NCI-H510A treated with DMSO at 0.1 percent for 48 hours (cell line): ENCODE measurements around the gene GPR137.
"Not testable (repeated sequence)": the region's sequence is repeated elsewhere in the genome, so short reads cannot be mapped to it uniquely, and the experiment has no call there.

Source experiments
- DNase-seq: peaks from one replicate; lab custom pipeline; 2025; lab: John Stamatoyannopoulos, UW

The GPR137 gene, protein sequence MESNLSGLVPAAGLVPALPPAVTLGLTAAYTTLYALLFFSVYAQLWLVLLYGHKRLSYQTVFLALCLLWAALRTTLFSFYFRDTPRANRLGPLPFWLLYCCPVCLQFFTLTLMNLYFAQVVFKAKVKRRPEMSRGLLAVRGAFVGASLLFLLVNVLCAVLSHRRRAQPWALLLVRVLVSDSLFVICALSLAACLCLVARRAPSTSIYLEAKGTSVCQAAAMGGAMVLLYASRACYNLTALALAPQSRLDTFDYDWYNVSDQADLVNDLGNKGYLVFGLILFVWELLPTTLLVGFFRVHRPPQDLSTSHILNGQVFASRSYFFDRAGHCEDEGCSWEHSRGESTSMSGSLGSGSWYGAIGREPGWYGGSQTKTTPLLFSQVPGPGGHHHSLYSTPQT

DNA sequence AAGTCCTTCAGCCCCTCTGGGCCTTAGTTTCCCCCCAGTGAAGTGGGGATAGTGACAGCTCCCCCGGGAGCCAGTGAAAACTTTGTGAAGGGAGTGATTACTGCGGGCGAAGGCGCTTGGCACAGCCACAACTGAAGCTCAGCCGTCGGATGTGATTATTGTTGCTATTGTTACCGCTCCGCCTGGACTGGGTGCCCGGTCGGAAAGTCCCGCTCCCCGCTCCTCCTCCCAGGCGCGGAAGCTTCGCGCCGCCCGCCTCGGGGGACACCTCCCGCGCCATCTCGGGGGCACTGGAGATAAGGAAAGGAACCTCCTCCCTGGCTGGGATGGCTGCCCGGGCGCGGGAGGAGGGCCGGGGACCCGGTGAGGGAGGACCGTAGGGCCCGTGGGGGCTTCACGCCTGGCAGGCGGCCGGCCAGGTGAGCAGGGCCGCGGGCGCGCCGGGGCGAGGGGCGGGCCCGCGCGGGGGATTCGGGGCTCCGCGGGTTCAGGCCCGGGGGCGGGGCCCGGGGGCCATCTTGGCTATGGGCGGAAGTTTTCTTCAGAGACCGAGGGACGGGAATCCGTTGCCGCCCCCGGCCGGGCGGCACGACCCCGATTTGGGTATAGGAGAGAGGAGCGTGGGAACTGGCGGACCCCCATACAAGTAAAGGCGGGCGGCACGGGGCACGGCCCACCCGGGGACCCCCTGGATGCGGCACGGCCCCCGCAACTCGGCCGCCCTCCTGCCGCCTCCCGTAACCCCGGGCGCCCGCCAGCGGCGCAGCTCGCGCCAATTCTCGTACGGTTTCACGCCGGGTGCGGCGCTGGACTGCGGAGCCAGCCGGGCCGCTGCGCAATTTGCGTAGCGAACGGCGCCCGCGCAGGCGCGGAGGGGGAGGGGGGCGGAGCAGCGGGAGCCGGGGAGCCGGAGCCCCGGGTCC lies at the start of gene GPR137:
GPR137 (plus strand) TSS at position 887 of the 923 bp plus-strand sequence. CDS start 677 bp downstream, outside the sequence.
- peak; percentile 72 for DNase-seq

DNA sequence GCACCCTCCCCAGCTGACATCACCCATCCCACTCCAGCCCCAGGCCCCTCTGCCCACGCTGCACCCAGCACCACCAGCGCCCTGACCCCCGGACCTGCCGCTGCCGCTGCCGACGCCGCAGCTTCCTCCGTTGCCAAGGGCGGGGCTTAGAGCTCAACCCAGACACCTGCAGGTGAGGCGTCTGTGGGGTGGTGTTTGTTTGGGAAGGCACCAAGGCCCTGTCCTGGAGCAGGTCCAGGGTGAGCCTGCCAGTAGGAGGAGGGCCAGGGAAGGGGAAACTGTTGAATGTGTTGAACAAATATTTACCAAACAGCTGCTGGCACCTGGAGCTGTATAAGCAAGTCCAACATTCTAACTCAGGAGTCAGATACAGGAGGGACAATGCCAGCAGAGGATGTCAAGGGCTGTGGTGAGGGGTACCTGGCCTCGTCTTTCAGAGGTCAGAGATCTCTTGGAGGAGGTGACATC lies 48.1 kb upstream of the GPR137 start:
- peak; percentile 95 for DNase-seq

DNA sequence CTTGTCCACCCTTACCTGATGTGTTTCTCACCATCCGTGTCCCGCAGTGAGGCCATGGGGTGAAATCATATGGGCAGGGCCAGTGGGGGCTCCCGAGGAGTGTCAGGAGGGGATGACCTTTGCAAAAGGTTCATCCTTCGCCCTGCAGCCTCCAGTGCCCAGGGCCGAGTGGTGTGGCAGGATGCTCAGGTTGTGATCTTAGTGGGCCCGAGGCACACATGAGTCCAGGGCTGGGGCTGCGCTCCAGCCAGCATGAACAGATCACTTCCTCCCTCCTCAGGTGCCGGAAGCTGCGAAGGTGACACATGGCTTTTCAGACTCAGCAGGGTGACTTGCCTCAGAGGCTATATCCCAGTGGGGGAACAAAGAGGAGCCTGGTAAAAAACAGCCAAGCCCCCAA lies 47.6 kb upstream of the GPR137 start:
- peak; percentile 28 for DNase-seq

DNA sequence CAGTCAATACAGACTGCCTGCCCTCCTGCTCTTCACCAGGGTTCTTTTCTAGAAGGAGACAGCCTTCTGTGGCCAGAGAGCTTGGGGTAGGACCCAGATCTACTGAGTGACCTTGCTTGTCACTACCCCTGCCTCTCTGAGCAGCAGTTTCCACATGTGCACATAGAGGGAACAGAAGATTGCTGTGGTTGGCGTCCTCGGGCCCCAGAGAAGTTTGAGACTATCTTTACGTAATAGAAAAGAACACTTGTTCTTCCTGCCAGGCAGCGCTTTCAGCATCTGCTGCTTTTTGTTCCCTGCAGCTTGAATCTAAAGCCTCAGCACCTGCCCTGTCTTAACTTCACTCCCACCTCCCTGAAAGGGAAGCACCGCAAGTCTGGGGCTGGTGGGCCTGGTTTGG lies 46.6 kb upstream of the GPR137 start:
- DNase-seq = no peak

DNA sequence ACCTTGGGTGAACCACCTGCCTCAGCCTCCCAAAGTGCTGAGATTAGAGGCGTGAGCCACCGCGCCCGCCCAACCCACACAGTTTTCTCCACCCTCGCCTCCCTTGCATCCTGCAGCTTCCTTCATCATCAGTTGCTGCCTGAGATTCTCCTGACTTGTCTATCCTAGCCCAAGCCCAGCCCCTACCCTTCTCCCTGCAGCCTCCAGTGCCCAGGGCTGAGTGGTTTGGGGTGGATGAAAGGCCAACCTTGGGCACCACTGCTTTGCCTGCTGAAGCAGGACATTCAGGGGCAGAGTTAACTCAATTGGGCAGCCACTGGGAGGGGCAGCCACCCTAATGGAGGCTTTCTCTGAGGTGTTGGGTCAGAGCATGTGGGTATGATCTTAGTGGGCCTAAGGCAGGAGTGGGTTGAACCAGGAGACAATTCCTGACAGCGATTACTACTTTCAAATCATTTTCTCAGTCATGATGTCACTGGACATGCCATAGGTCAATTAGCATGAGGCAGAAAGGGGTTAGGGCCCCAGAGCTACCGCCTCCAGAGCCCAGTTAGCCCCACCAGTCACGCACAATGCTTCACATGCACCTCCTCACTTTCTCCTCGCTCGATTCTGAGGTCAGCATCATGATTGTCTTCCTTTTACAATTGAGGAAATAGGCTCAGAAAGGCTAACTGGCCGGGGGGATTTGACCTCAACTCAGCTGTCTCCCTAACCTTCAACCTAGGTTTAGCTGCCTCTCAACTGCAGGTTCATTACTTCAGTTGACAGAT lies 45.8 kb upstream of the GPR137 start:
- no peak for DNase-seq

DNA sequence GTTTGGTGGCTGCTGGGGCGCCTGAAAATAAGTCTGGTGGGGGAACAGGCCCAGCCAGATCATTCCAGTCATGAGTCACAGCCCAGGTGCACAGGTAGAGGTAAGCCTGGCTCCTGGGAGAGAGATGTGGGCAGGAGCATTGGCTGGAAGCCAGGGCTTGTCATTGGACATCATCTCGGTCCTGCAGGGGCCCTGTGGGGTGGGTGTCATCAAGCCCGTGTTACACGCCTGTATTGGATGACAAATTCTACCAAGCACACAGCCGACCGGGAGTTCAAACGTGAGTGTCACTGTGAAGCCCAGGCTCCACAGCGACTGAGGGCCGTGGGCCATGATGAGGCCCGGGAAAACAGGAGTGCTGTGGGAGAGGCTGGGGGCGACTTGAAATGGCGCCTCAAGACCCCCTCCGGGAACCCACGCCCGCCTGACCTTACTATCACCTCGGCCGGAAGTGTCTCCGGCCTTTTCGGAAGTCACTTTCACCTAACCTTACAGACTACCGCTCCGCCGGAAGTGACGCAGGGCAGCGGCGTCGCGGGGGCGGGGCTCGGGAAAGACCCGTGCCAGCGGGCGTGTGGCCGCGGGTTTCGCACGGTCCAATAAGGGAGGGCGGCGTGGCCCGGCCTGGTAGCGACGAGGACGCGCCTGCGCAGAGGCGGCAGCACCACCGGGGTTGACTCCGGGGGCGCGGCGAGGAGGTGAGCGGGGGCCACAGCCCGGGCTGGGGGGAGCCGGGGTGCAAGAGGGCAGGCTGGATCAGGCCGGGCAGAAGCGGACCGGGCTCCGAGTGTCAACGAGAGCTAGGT lies 45.0 kb upstream of the GPR137 start, which contains the start of gene FKBP2:
FKBP2 (plus strand) TSS at position 661 of the 806 bp plus-strand sequence. CDS start 1,293 bp downstream, outside the sequence.
- DNase-seq = peak; percentile 91

DNA sequence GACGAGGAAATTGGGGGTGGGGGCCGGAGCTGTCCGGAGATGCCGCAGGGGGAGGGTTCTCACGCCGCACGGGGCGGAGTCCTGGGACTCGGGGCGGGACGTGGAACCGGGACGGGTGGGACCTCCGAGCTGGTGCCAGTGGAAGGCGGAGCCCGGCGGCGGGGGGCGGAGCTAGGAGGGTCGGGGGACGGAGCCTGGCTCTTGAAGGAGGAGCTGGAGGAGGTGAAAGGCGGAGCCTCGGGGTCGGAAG lies 44.5 kb upstream of the GPR137 start:
- DNase-seq = no peak

DNA sequence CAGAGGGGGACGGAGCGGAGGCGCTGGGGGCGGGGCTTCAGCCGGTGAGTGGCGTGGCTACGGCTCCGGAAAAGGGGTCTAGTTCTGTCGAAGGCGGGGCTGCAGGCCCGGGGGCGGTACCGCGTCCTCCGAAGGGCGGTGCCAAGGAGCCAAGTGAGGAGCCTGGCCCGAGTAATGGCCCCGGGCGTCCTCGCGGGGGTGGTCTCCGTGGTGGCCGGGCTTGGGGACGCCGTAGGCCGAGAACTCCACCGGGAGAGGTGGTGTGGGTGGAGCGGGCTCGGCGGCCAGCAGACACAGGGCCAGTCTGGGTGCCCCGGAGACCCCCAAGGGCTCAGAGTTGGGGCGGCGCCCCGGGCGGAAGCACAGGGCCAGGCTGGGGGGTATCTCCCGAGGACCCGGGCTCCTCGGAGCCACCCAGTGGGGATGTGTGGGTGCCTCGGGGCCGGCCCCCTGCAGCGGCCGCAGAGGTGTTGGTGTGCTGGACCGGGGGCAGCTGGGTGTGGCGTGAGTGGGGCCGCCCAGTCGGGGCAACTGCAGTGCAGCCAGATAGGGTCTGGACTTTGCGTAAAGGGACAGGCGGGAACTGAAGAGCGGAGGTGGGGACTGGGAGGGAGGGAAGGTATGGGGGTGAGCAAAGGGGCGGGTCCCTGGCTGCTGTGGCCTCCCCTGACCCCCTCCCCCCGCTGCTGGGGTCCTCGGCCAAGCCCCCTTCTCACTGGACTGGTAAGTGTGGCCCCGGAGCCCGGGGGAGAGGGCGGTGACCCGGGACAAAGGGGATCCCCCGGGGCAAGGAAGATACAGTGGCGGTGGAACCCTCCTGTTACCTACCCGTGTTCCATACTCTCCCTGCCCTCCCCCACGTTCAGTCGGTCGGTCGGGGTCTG lies 43.9 kb upstream of the GPR137 start:
- DNase-seq = peak; percentile 97

DNA sequence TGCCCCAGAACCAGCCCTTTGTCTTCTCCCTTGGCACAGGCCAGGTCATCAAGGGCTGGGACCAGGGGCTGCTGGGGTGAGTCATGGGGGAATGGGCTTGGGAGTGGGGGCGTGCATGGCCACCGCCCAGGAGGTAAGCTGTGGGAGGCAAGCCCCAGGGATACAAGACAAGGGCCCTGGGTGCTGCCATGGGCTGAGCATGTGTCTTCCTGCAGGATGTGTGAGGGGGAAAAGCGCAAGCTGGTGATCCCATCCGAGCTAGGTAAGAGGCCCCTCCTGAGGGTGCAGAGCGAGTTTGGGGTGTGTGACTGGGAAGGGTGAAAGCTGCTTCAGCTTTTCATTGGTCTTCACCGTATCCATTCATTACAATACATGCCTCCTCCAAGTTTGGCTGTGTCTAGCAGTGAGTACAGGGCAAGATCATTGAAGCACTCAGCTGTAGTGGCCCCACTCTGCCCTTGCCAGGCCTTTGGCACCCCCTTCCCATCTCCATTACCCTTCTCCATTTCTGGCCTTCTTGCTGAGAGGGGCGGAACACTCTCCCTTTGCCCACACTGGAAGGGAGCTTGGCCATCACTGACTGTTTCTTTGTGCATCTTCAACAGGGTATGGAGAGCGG lies 42.3 kb upstream of the GPR137 start:
- no peak for DNase-seq

DNA sequence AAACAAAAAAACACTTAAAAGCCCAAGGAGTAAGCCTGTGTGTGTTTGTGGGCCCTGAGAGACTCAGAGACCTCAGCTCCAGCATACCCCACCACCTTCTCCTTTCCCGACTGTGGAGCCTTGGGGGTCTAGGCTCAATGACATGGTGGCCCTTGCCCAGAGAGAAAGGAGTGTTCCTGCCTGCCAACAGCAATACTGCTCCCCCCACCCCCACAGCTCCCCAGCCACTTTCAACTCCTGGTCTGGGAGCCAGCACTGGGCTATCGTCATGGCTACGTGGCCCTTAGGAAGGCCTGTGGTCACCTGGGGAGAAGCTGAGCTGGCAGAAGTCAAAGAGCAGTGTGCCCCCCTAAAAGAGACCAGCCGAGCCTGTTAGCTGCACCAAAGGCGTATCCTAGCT lies 41.5 kb upstream of the GPR137 start:
- no peak for DNase-seq

DNA sequence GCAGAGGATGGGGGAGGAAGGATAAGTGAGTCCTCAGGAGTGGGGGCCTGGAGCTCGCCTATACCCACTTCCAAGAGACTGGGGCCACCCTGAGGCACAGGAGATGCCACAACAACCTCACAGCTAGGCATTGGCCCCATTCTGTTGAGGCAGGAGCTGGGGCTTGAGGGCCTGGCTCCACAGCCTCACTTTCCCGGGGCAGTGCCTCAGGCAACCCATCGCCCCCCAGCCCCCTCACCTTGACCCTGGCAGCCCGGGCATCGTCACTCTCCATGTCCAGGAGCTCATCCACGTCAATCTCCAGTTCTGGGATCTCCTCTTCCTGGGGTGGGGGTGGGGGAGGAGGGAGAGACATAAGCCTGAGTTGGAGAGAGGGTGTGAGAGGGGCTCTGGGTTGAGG lies 40.7 kb upstream of the GPR137 start:
- no peak for DNase-seq

DNA sequence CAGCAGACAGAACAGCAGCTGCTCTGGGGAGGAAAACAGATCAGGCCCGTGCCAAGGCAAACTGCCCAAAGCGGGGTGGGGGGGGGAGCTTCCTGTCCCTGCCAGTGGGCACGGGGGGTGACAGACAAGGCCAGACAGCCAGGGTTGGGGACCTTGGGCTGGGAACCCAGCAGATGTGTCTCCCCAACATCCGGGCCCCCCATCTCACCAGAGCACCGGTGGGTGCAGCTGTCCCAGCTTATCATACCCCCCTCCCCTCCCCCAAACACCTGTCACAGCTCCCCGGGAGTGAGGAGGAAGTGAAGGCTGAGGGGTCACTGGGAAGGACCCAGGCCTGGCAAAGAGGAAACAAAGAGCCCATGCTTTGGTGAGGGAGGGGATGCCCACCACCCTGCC lies 40.2 kb upstream of the GPR137 start:
- DNase-seq = no peak

DNA sequence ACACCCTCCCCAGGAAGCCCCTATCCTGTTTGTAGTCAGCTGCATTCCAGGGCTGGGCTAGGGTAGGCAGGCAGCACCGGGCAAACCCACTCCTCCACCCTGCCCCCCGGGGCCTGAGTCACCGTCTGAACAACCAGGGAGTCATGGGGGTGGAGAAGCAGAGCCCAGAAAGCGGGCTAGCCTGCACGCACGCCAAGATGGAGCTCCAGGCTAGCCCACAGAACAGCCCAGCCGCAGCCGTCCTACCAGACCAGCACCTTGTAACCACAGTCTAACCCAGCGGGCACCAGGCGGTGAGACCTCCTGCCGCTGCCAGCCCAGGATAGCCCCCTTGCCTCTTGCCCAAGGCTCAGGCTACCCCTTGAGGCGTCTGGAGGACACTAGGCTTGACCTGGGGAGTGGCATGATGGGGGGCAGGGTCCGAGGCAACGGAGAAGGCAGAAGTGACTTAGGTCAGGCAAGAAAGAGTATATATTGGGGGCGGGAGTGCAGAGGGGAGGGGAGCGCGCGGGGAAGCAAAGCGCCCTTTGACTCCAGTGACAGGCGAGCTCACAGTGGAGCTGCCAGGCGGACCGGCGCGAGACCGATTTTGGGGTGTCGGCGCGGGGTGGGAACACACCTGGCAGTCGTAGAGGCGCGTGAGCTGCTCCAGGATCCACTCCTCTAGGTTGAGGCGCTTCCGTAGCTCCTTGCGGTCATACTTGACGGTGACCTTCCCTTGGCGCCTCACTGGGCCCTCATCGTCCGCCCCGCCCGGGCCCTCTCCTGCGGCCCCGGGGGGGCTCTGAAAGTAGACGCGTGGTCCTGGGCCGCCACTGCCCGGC lies 39.6 kb upstream of the GPR137 start:
- no peak for DNase-seq

DNA sequence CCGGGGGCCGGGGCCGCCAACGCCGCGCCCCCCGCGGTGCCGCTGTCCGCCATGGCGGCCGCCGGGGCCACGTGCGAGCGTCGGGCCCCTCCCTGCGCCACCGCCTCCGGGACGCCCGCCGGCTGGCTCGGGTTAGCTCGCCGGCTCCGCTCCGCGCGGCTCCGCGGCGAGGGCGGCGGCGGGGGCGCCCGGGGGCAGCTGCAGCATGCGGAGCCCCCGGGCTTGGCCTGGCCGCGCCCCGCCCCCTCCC lies 39.1 kb upstream of the GPR137 start:
- not testable (repeated sequence) for DNase-seq

DNA sequence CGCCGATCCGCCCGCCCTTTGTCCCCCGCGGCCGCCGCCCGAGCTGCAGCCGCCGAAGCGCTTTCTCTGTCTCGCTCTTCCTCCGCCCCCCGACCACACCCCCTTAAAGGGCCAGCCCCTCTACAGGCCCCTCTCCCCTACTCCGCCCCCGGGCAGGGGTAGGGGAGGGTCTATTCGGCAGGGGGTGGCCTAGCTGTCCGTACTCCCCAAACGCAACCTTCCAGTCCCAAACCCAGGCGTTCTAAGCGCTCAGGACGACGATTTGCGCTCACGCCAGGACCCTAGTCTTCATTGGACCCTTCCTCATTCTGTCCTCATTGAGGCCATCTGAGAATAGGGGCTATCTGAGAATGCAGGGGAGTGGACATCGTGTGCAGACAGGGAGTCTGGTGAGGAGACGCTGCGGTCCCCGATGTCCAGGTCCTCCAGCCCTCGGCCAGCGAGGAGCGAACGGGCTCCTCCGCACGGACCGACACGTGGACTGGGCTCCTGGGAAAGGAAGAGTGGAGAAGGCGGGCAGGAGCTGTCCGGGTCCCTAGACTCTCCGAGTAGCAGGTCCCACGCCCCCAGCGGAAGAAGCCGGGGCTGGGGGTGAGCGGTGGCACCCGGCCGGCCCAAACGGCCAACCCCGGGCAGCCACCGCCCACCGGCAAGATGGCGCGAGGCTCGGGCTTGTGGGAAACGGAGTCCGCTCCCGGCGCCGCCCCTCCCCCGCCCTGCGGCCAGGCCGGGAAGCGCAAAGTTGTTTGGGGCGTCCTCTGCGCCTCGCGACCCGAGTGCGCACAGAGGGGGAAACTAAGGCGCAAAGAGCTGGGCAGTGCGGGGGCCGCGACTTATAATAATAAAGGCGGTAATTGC lies 38.5 kb upstream of the GPR137 start, which contains the start of gene PPP1R14B:
PPP1R14B (minus strand) TSS at position 73 of the 858 bp plus-strand sequence. CDS start 270 bp downstream, outside the sequence.
- DNase-seq = peak; percentile 86

DNA sequence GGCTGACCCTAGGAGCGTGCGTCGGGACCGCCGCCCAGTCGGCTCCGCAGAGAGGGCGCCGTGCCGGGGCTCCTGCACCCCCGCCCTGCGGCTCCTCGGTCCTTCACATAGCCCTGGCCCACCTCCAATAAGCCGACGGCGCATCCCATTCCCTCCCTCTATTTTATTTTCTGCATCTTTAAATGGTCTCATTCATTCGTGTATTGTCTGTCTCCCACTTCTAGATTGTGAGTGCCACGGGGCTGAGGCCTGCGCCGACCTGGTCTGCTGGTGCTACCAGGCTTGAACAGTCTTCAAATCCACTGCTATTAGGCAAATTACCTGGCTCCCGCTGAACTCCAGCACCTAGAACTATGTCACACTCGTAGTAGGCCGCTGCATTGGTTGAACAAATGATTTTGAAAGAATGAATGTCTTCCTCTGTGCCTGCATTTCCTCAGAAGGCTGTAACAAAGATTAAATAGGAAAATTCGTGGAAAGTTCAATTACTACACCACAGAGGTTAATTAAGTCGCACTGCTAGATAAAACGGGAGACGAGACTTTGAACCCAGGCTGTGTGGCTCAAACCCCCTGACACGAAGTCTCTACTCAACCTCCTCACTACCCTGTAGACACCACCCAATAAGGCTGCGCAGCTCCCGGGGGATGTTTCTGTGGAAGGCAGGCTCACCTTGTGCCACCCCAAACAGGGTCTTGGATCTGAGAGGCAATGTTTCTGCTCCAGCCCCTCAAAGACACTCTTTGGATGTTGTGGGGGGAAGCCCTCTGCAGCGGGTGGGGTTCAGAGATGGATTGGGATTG lies 37.7 kb upstream of the GPR137 start:
- DNase-seq = peak; percentile 72

DNA sequence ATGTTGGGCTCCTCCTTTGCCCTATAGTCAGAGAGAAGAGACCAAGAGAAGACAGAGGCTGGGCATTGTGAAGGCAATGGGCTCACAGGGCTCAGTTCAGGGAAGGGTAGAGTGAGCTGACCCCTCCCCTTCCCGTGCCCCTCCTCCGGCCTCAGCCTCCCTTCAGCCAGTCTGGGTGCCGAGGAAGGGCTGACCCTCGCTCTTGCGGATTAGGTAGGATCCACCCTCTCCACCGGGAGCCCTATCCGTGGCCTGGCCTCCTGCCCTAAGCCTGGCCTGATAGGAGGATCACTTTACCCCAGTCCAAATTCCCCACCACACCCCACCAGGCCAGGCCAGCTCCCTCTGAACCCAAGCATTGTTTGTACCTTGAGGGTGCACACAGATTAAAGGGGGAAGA lies 37.1 kb upstream of the GPR137 start:
- DNase-seq = no peak
